Stimulated activated CD4-positive, alpha-beta T cell treated with anti-CD3 and anti-CD28 coated beads, Interleukin-12 subunit alpha, Interleukin-12 subunit beta, amount 100 ng/mL, for 48 hours (primary cell): Measurements from ENCODE around the gene GAS7.

ENCODE experiments used
- DNase-seq, 3 donors: peaks; one replicate each; pipeline ENCODE4 v3.0.0-alpha.2; 2020; ENCODE audit warnings: low read depth in 2 of 3, low spot score in 1 of 3

The GAS7 gene

DNA sequence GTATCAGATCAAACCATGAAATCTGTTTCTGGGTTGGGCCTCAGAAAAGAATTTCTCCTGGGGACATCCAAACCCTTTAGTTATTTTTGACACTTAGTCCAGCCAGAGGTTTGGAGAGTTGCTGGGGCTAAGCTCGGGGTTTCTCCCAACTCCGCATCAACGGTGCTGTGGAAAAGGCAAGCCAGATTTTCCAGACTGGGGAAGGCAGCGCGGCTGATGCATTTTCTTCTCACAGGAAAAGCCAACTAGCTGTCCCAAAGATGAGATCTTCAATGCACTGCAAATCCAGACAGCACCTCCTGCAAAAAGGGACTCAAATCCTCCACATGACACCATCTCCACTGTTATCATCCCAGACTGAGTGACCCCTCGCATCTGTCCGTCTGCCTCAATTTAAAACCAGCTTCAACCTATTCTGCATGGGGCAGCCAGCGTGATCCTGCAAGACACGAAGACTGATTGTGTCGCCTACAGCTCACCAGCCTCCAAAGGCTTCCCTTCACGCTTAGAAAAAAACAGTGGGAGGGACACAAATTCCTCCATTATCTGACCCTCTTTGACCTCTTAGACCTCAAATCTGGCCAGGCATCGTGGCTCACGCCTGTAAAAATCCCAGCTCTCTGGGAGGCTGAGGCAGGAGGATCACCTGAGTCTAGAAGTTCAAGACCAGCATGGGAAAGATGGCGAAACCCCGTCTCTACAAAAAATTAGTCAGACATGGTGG is 62.0 kb downstream of the GAS7 start:
- DNase-seq = no peak

DNA sequence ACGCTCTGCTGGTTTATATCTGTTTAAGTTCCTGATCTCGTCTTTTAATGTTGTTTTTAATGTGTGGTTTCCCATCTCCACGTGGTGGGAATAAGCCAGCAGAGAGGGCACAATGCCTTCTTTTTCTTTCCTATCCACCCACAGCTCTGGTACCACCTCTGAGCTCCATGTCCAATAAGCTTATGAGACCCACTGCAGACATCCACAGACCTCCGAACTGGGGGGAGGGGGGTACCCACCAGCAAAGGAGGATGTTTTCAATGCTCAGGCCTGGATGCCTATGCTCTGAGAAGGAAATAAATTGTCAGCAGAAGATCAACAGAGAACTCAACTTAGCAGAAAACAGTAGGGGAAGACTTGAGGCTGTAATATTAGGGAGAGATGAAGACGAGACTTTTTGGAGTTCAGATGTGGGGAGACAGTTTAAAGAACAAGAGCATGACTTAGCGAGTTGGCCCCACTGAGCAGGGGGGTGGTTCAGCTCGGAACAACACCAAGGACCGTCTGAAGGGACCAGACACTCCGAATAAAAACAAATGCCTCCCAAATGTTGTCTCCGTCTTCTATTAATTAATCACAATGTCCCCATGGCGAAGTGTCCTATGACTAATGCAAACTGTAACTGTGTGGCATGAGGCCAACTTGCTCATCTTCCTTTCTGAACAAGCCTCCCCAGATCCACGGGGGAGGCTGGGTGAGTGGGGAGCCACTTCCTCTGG is 62.7 kb downstream of the GAS7 start:
- DNase-seq = no peak

DNA sequence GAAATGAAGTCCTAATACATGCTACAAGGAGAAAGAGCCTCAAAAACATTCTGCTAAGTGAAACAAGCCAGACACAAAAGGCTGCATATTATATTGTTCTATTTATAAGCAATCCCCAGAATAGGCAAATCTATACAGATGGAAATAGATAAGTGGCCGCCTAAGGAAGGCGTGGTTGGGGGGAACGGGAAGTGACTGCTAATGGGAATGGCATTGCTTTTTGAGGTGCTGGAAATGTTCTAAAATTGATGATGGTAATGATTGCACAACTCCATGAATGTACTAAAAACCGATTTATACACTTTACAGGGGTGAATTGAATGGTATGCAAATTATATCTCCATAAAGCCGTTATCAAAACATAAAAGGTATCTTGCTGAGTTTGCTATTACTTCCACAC is 67.7 kb downstream of the GAS7 start:
- DNase-seq = no peak

DNA sequence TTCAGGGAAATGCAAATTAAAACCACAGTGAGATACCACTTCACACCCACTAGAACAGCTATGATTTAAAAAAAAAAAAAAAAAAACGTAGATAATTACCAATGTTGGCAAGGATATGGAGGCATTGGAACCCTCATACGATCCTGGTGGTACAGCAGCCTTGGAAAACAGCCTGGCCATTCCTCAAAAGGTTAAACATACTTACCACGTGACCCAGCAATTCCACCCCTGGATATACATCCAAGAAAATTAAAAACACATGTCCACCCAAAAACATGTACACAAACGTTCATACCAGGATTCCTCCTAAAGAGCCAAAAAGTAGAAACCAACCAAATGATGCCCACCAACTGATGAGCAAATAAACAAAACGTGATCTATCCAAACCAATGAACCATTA is 68.1 kb downstream of the GAS7 start:
- DNase-seq = no peak

DNA sequence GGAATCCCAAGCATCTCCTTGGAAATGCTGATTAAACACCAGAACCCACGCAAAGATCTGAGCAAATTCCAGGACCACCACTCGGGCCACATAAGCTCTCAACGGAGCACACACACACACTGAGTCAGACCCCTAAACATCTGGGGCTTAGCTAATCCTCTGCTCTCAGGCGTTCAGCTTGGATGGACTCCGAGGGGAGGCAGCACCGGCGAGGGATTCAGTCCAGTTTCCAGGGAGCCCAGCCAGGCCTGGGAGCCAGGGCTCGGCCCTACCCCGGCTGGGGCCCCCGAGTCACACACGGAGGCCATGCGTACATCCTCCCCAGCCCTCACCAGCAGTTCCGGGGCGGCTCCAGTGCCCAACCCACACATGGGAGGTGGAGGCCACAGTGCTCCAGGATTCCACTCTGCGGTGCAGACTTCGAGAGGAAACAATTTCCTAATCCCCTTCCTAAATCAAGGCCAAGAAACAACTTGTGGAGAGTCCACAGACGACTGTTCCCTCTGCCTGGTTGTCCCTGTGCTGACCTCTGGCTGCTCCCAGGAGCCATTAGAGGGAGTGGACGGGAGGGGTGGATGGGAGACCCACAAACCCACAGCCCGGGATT is 70.5 kb downstream of the GAS7 start:
- no peak for DNase-seq

DNA sequence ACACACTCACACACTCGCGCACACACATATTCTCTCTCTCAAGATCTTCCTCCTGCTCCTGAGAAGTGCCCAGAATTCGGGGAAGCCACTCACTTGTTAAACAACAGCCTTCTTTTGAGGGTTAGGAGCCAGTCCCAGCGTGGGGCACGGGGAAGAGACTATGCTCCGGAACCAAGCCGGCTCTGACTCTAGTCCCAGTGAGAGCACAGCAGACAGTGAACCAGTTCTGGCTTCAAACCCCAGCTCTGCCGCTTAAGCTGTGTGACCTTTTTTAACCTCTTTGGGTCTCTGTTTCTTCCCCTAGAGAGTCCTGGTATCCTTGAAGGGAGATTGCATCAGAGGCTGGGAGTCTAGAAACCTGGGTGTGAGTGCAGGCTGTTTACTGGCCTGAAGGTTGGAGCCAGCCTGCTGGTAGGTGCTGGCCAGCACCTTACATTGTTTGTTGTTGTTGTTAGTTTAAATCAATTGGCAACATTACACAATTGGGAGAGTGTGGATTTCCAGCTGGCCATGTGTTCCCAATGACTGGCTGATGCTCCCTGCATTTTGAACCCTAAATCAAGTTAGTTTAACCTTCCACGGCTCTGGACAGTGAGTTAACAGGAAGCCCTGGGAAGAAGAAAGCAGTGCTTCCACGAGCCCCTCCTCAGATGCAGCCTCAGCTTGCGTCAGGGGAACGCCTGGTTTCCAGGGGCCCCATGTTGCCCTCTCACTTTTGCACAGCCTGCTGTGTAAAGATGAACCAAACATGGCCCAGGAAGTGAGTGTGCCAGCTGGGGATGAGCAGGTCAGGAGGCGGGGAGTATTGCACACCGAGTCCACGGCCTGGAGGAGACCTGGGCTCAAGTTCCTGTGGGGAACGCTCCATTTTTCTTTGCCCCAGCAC is 71.5 kb downstream of the GAS7 start:
- no peak for DNase-seq

DNA sequence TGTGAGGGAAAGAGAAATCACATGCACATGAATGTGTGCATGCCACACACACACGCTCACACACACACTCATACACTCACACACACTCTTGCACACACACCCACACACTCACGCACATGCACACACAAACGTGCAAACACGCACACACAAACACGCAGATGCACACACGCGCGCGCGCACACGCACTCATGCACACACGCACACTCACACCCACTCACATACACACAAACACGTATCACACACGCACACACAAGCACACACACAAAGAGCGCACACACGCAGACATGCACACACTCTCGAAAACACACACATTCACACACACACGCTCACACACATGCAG is 72.2 kb downstream of the GAS7 start:
- DNase-seq = no peak

DNA sequence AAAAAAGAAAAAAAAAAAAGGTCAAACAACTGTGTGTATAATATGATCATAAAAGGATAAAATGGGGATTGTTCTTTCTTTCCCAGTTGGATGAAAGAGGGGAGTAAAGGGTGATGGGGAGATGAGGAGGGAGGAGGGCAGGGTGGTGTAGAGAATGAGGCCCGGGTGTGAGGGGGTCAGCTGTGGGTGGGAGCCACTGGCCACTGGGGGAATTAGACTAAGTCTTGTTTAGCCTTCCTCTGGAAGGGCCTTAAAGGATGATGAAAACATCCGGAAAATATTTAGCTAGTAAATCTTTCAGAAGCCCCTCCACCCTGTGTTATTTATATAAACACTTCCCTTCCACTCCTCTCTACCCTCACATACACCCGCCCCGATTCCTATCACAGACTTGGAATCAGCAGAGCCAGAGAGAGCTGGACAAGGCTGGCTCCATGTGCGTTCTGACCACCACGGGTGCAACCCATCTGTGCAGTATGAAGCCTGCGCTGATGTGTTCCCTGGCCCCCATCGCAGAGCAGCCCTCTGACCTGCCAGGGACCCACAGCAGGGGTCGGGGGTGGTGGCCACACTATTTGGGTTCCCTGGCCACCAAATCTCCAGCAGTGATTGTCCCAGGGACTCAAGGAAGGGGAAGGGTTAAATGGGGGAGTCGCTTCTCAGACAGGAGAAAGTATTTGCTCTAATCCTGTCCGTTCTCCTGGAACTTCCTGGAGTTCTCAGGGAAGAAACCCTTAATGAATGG is 72.7 kb downstream of the GAS7 start:
- no peak for DNase-seq

DNA sequence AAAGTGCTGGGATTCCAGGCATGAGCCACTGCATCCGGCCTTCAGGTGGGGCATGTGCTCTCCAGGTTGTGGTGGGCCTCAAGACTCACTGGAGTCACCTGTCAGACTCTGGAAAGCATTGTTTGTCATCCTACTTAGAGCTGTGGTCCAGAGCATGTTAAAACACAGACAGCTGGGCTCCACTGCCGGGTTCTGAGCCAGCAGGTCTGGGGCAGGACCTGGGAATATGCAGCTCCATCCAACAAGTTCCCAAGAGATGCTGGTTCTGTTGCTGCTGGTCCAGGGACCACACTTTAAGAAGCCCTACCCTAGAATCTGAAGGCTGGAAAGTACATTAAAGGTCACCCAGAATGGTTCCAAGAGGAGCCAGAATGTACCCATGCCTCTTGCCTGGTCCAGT is 75.3 kb downstream of the GAS7 start:
- no peak for DNase-seq

DNA sequence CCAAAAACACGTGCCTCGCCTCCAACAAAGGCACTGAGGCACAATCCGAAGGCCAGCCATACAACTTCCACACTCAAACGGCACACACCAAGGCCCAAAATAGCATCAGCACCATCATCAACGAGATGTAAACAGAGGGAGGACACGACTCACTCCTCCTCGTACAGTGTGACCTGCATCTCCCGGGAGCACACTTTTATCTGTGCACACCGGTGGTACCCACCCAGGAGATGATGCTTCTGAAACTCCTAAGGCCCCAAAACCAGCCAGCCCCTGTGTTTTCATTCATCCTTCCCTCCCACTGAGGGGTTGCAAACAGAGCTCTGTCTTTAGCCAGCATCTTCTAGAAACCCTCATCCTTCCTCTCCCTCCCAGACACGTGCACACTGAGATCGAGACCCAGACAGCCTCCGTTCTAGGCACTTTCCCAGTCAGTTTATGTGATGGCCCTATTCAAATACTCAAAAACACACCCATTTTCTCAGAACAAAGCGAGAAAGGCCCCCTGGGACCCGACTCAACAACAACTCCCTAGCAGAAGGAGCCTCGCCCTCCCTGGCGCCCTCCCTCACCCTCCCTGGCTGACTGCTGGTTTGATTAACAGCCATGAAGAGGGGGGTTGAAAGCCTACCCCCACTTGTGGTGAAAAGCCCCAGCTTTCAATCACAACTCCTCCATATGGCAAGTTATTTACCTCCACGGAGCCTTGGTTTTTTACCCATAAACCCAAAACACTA is 76.3 kb downstream of the GAS7 start:
- DNase-seq = no peak

DNA sequence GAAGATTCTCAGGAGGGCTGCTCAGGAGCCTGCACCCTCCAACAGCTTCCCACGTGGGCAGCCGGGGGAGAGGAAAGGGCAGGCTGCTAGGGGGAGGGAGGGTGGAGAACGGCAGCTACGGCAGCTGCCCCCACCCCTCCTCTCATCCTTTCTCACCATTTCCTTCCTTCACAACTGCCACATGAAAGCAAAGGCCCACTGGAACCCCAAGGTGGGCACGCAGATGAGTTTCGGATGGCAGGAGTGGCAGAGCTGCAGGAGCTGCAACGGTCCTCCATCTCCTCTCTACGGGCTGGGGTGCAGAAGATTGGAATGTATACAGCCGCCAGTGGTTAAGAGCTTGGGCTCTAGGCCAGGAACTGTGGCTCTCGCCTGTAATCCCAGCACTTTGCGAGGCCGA is 77.7 kb downstream of the GAS7 start:
- no peak for DNase-seq

DNA sequence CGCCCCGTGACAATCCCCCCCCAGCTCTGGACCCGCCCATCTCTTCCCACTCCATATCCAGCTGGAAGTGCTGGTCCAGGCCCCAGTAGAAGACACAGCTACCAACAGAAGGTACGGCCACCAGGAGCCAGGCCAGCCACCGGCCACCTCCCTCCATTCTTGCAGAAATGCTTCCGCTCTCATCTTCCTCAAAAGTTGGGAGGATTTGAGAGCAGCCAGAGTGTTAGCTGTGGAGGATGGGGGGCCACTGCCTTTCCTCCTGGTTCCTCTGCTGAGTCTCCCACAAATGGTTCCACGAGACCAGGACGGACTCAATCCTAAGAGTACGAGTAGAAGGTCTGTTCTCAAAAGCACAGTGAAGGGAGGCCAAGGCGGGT is 78.3 kb downstream of the GAS7 start:
- DNase-seq = no peak

DNA sequence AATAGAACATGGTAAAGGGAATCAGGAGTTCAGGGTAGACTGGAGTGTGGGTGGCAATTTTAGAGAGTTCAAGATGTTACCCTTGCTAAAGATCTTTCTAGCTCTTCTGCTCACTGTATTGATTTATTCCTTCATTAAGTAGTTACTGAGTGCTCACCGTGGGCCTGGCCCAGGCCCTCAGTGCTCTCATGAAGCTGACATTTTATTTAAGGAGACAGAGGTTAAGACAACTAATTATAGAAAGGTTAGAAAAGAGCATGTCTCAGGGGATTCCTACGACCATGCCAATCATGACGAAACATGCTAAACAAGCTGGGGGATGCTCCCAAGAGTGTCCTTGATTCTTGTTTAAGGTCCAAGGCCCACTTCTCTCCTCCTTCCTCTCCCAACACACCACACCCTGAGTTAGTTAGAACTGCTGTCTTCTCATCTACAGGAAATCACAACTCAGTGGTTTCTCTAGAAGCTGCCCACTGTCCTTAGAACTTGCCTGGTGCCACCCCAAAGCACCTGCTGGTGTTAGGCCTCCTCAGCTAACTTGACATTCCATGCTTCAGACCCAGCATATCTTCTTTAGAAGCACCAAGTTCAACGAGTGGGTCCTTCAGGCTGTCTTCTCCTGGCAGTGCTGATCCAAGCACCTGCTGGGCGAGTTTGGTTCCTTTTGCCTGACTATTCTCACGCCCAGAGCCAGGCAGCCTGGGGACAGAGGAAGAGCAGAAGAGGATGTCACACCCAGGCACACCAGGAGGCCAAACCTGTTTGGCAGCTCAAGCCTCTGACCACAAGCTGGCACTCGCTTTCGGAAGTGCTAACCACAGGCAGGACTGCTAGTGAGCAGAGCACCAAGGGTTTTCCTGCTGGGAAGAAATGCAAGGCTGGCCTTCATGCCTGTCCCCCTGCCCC is 79.0 kb downstream of the GAS7 start:
- DNase-seq = no peak

DNA sequence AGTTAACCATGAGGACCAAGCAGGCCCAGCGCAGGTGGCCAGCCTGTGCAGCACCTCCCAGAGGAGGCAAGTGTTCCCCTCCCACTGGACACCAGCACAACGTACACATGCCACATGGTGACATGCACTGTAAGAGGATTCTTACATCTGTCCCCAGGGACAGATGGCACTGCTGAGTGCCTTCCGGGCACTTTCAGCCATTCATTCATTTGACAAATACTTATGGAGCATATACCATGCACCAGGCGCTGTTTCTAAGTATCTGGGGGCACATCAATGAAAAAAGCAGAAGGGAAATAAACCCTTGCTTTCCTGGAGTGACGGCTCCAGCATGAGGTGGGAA is 79.6 kb downstream of the GAS7 start:
- no peak for DNase-seq

DNA sequence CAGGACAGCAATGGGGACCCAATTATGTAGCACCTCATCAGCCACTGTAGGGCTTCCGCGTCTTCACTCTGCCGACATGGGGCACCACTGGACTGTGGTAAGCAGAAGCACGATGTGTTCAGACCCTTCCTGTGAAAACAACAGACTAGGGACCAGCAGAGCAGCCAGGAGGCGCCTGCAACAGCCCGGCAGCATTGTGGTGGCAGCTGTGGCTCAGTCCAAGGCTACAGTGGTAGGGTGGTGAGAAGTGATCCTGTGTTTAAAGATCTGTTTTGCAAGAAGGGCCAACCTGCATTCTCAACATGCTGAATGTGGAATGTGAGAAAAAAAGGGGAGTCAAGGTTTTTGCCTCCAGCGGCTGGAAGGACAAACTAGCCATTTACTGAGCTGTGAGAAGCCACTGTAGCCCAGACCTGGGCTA is 80.8 kb downstream of the GAS7 start:
- no peak for DNase-seq

DNA sequence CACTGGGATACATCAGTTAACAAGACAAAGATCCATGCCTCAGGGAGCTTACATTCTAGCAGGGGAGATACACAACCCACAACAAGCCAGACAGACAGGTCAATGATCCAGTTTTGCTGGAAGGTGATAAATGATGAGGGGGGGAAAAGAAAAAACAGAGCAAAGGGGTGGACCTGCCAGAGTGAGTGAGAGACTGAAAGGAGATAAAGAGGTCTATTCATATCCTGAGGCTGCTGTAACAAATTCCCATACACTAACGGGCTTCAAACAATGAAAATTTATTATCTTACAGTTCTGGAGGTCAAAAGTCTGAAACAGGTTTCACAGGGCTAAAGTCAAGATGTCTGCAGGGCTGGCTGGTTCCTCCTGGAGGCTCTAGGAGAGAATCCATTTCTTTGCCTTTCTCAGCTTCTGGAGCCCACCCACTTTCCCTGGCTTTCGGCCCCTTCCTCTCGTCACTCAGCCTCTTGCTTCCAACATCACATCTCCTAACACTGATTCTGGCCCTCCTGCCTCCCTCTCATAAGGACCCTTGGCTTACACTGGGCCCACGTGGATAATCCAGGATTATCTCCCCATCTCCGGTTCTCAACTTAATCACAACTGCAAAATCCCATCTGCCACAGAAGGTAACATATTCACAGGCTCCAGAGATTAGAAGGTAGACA is 81.5 kb downstream of the GAS7 start:
- no peak for DNase-seq

DNA sequence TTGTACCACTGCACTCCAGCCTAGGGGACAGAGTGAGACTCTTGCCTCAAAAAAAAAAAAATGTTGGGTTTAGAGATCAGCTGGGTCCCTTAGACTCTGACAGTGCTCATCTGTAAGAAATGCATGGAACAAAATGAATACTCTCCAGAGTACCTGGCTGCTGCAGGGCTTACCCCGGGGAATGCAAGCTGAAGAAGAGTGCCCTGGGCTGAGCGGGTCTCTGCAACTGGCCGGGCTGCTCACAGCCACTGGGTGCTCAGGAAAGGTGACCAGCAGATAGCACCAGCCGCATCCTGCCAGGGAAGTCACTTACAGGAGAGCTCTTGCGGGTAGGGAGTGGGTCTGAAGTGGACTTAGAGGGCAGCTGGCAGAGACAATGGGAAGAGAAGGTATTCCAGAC is 82.1 kb downstream of the GAS7 start:
- no peak for DNase-seq

DNA sequence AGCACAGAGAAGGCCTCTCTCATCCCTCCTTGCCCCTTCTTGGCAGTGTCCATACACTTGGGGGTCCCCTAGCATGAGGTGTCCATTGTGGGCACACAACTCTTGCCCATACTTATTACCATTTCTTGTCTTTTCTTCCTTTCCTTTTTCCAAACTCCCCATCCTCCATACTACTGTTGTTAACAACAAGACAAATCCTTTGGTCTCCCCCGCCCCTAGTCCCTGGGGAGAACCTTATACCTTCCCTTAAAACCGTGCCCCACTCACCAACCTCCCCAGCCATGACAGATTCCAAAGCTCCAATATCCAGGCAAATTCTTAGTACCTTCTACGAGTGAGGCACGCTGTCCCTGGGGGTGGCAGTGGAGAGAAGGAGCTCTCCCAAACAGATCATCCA is 82.9 kb downstream of the GAS7 start:
- DNase-seq = no peak
